K562 (cell line): ENCODE results near the gene LY6G6F. TPM values are rescaled to one million over a fixed set of nuclear protein-coding genes. Genes with fewer than 3 reads are reported as not detected.

Experiments
- COPS2 ChIP-seq: fragments of 450-650 bp; conservative IDR thresholded peaks from 2 replicates; pipeline ENCODE4 v1.6.1; 2016; ENCODE audit warnings: mild to moderate bottlenecking, moderate library complexity
- CSDE1 ChIP-seq, 2 experiments: fragments of 450-650 bp; IDR thresholded peaks; 2 replicates each; pipeline ENCODE4 v1.6.1; 2016; ENCODE audit warnings: mild to moderate bottlenecking in 1 of 2
- FOXJ3 ChIP-seq: sonication (generic); formaldehyde crosslinking; IDR thresholded peaks from 2 replicates; pipeline ENCODE4 v1.4.0; 2020; ENCODE audit warnings: mild to moderate bottlenecking, missing genetic modification reagents
- MGA ChIP-seq: fragments of 450-650 bp; IDR thresholded peaks from 2 replicates; pipeline ENCODE4 v1.6.1; 2016; ENCODE audit warnings: mild to moderate bottlenecking, moderate library complexity
- TAF7 ChIP-seq: fragments of 450-650 bp; IDR thresholded peaks from 2 replicates; pipeline ENCODE4 v1.6.1; 2016; ENCODE audit warnings: missing genetic modification characterization, missing compliant biosample characterization
- XRCC3 ChIP-seq: fragments of 450-650 bp; IDR thresholded peaks from 2 replicates; pipeline ENCODE4 v1.6.1; 2017; ENCODE audit warnings: mild to moderate bottlenecking, moderate library complexity
- ZFP30 ChIP-seq: fragments of 250-450 bp; sonication (Bioruptor Pico); IDR thresholded peaks from 2 replicates; pipeline ENCODE4 v1.8.0; 2022; ENCODE audit warnings: moderate library complexity, mild to moderate bottlenecking, inconsistent platforms, borderline replicate concordance
- ZNF444 ChIP-seq: fragments of 250-450 bp; sonication (Bioruptor Pico); IDR thresholded peaks from 2 replicates; pipeline ENCODE4 v1.4.0; 2020; ENCODE audit warnings: mild to moderate bottlenecking, moderate library complexity
- polyA plus RNA-seq, 8 experiments: library from polyadenylated mRNA; depleted of rRNA in 4 of 8; stranded (reverse) in 5 of 8; unstranded in 3 of 8; fragments of >200 nt; fragmentation: Nextera tagmentation in 2 of 8; fragmentation: Illumina TruSeq in 1 of 8; extraction: Ambion mirVana in 2 of 8; extraction: Trizol in 1 of 8; gene quantifications; 2 replicates each; pipeline versions ENCODE4 v1.2.1 to v1.2.3, GENCODE V29; 2011 to 2014; ENCODE audit warnings: inconsistent platforms in 1 of 8, missing spikeins in 1 of 8
- total RNA-seq, 7 experiments: library from RNA; depleted of rRNA in 6 of 7; stranded (reverse); fragments of >200 nt in 6 of 7; fragmentation: Illumina TruSeq in 2 of 7; extraction: Trizol in 2 of 7; gene quantifications; 2 replicates each; pipeline versions ENCODE4 v1.2.1 to v1.2.3, GENCODE V29; 2011 to 2021; ENCODE audit warnings: low replicate concordance in 1 of 7

Gene LY6G6F
- total and polyA plus RNA-seq, 9 of the 15 experiments (the other 6 are each of a cell fraction or from before 2014, with no cell fraction given) = 0.14 to 0.50 (median 0.28) TPM; not detected in 2

GRCh38 chr6:31750411-31751022, 43.9 kb downstream of the LY6G6F start (continued):
- TF ChIP-seq MGA (peak; percentile 23; the same call in 1 of the 2 replicates), XRCC3 (no peak), COPS2 (no peak), ZFP30 (CRISPR knock-in tag) (no peak), TAF7 (no peak), ZNF444 (CRISPR knock-in tag) (no peak), FOXJ3 (CRISPR knock-in tag) (no peak), CSDE1 (IDR thresholded peaks at IDR 0.05) (no peak)
